Cardiac muscle cell (in vitro differentiated cells and primary cell): ENCODE data around the gene VCAN. TPM values are rescaled to one million over a fixed set of nuclear protein-coding genes. Genes with fewer than 3 reads are reported as not detected.

Experiments
- DNase-seq, 2 donors: peaks; one replicate each; pipeline versions ENCODE4 v3.0.0 to v3.0.0-alpha.2; 2010 to 2017; ENCODE audit warnings: low read depth in 1 of 2, low spot score in 1 of 2
- H3K27ac ChIP-seq: fragments of 200-600 bp; sonication (generic); 2 replicates; pipeline ENCODE4 v1.5.1; 2016
- H3K27me3 ChIP-seq: fragments of 200-600 bp; sonication (generic); 2 replicates; pipeline ENCODE4 v1.6.0; 2016; ENCODE audit warnings: control low read depth
- H3K36me3 ChIP-seq: fragments of 200-600 bp; sonication (generic); 2 replicates; pipeline ENCODE4 v1.5.1; 2016; ENCODE audit warnings: control low read depth
- H3K4me1 ChIP-seq: fragments of 200-600 bp; sonication (generic); 2 replicates; pipeline ENCODE4 v1.8.1; 2017; ENCODE audit warnings: low read depth, mild to moderate bottlenecking, mixed run types
- H3K4me3 ChIP-seq: fragments of 200-600 bp; sonication (generic); 2 replicates; pipeline ENCODE4 v1.5.1; 2016; ENCODE audit warnings: mild to moderate bottlenecking
- H3K9me3 ChIP-seq: fragments of 200-600 bp; sonication (generic); 2 replicates; pipeline ENCODE4 v1.5.1; 2017; ENCODE audit warnings: low read depth, mild to moderate bottlenecking, control low read depth
- CTCF ChIP-seq: IDR thresholded peaks from 2 replicates; pipeline ENCODE4 v1.5.1; 2012; ENCODE audit warnings: low read depth, mild to moderate bottlenecking, low read length
- polyA plus RNA-seq: library from polyadenylated mRNA; unstranded; fragments of >200 nt; fragmentation: Nextera tagmentation; extraction: Ambion mirVana; gene quantifications from 2 replicates; pipeline ENCODE4 v1.2.1, GENCODE V29; 2016
- total RNA-seq: library from RNA; depleted of rRNA; stranded (reverse); fragments of >200 nt; gene quantifications from 2 replicates; pipeline ENCODE4 v1.2.3, GENCODE V29; 2016

The VCAN gene
- total and polyA plus RNA-seq, 2 experiments from 2014 or later = 184 to 618 TPM

GRCh38 chr5:83524345-83524744 is 52.8 kb downstream of the VCAN start:
- H3K4me3 ChIP-seq = no peak overlapping the region
- no peaks in the 10 kb centered on the region for H3K9me3 ChIP-seq
- H3K4me1 ChIP-seq = no peaks in the 10 kb centered on the region
- peak overlapping the region; percentile 37 for H3K27ac ChIP-seq
- TF ChIP-seq CTCF = no peak
- DNase-seq = no peak
- H3K36me3 ChIP-seq = peaks cover 68% of the 10 kb centered on the region
- no peaks in the 10 kb centered on the region for H3K27me3 ChIP-seq

DNA sequence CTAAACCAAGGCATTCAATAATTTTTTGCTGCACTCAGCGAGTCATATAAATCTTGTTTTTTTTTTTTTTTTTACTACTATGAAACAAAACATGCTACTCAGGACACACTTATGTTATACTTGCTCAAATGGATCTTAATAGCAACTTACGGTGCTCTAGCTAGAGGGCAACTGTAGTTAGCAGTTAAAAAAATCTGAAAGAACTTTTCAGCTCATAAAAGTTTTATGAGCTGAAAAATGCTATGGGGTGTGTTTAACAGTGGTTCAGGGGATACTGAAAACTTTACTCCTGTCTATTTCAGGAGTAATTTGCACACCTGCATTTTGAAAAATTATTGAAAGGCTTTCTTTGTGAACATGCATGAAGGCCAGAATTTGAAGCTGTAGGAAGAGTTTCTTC is 53.4 kb downstream of the VCAN start:
- no peak for DNase-seq
- peaks cover 61% of the 10 kb centered on the region for H3K36me3 ChIP-seq
- H3K4me1 ChIP-seq = no peaks in the 10 kb centered on the region
- no peaks in the 10 kb centered on the region for H3K27me3 ChIP-seq
- no peak for TF ChIP-seq CTCF
- H3K27ac ChIP-seq = peak overlapping the region; percentile 4
- H3K4me3 ChIP-seq = no peak overlapping the region
- no peaks in the 10 kb centered on the region for H3K9me3 ChIP-seq

GRCh38 chr5:83526289-83526688 is 54.7 kb downstream of the VCAN start:
- DNase-seq = no peak
- Histone ChIP-seq H3K4me1 (no peaks in the 10 kb centered on the region), H3K9me3 (no peaks in the 10 kb centered on the region), H3K36me3 (peaks cover 53% of the 10 kb centered on the region), H3K4me3 (no peak overlapping the region), H3K27me3 (no peaks in the 10 kb centered on the region), H3K27ac (no peak overlapping the region)
- no peak for TF ChIP-seq CTCF

DNA sequence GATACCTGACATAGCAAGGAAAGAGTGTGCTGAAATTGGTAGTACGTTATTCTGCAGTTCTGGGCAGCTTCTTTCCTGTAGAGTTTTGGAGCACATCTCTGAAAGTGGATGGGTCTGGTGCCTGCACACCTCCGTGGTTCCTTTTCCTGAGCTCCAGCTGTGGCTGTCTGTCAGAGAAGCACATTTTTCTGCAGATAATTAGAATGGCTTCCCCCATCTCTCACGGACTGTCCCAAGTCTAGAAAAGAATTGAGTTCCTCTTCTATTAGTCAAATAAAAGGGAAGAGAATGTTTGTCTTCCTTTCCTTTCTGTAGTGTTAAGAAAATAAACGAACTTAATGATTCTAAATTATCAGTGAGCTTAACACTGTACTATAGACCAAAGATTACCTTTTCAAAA is 55.7 kb downstream of the VCAN start:
- Histone ChIP-seq H3K36me3 (peaks cover 52% of the 10 kb centered on the region), H3K27me3 (no peaks in the 10 kb centered on the region), H3K27ac (peak overlapping the region; percentile 59), H3K9me3 (no peaks in the 10 kb centered on the region), H3K4me3 (no peak overlapping the region), H3K4me1 (no peaks in the 10 kb centered on the region)
- DNase-seq = no peak
- no peak for TF ChIP-seq CTCF

GRCh38 chr5:83527722-83528438 is 56.3 kb downstream of the VCAN start:
- H3K4me1 ChIP-seq = no peaks in the 10 kb centered on the region
- DNase-seq = peak in 1 of 2 donors; percentile 43
- H3K9me3 ChIP-seq = no peaks in the 10 kb centered on the region
- H3K27ac ChIP-seq = peak overlapping the region; percentile 59
- H3K27me3 ChIP-seq = no peaks in the 10 kb centered on the region
- no peak overlapping the region for H3K4me3 ChIP-seq
- TF ChIP-seq CTCF = no peak
- H3K36me3 ChIP-seq = peaks cover 51% of the 10 kb centered on the region
